Astrocyte (in vitro differentiated cells and primary cell): ENCODE data around the gene CD4. TPM values are rescaled to one million over a fixed set of nuclear protein-coding genes. Genes with fewer than 3 reads are reported as not detected.

Source experiments
- DNase-seq: peaks from one replicate; pipeline ENCODE4 v3.0.0-alpha.2; 2010; ENCODE audit warnings: low read depth
- FAIRE-seq: peaks from 2 replicates; lab custom pipeline; 2011; peaks lifted over from hg19 to GRCh38; lab: Jason Lieb, UNC
- H2AFZ ChIP-seq: 2 replicates; pipeline ENCODE4 v1.6.0; 2012; ENCODE audit warnings: low read depth, low read length, inconsistent platforms
- H3K27ac ChIP-seq: 2 replicates; pipeline ENCODE4 v1.5.1; 2011; ENCODE audit warnings: low read depth, low read length, inconsistent platforms
- H3K27me3 ChIP-seq: 2 replicates; pipeline ENCODE4 v1.6.0; 2011; ENCODE audit warnings: low read length, inconsistent platforms; ENCODE audit not compliant: insufficient read depth
- H3K36me3 ChIP-seq: 2 replicates; pipeline ENCODE4 v1.5.1; 2011; ENCODE audit warnings: low read length, inconsistent platforms; ENCODE audit not compliant: insufficient read depth
- H3K4me1 ChIP-seq: 2 replicates; pipeline ENCODE4 v1.5.1; 2011; ENCODE audit warnings: low read length, inconsistent platforms; ENCODE audit not compliant: insufficient read depth
- H3K4me2 ChIP-seq: 2 replicates; pipeline ENCODE4 v1.6.0; 2012; ENCODE audit warnings: low read length, inconsistent platforms
- H3K4me3 ChIP-seq: 2 replicates; pipeline ENCODE4 v1.5.1; 2011; ENCODE audit warnings: low read depth, mild to moderate bottlenecking, low read length, inconsistent platforms; ENCODE audit not compliant: insufficient read depth
- H3K79me2 ChIP-seq: 2 replicates; pipeline ENCODE4 v1.6.0; 2012; ENCODE audit warnings: mild to moderate bottlenecking, low read length, inconsistent platforms; ENCODE audit not compliant: insufficient read depth
- H3K9ac ChIP-seq: 2 replicates; pipeline ENCODE4 v1.6.0; 2012; ENCODE audit warnings: mild to moderate bottlenecking, low read length, inconsistent platforms
- H3K9me3 ChIP-seq: 2 replicates; pipeline ENCODE4 v1.5.1; 2012; ENCODE audit warnings: low read depth, mild to moderate bottlenecking, low read length, inconsistent platforms; ENCODE audit not compliant: insufficient read depth
- H4K20me1 ChIP-seq: 2 replicates; pipeline ENCODE4 v1.6.0; 2012; ENCODE audit warnings: low read length, inconsistent platforms; ENCODE audit not compliant: insufficient read depth
- H3K27ac Mint-ChIP-seq: one replicate; pipeline ENCODE4 v1.8.0; 2021; ENCODE audit warnings: mild to moderate bottlenecking, mixed read lengths; ENCODE audit not compliant: unreplicated experiment
- H3K27me3 Mint-ChIP-seq: one replicate; pipeline ENCODE4 v1.8.0; 2021; ENCODE audit warnings: low read depth, mixed read lengths; ENCODE audit not compliant: unreplicated experiment
- H3K36me3 Mint-ChIP-seq: one replicate; pipeline ENCODE4 v1.8.0; 2021; ENCODE audit warnings: low read depth, mixed read lengths; ENCODE audit not compliant: unreplicated experiment
- H3K4me1 Mint-ChIP-seq: one replicate; pipeline ENCODE4 v1.8.0; 2021; ENCODE audit warnings: low read depth, mixed read lengths; ENCODE audit not compliant: unreplicated experiment
- H3K4me3 Mint-ChIP-seq: one replicate; pipeline ENCODE4 v1.8.0; 2021; ENCODE audit warnings: mild to moderate bottlenecking, moderate library complexity, mixed read lengths; ENCODE audit not compliant: unreplicated experiment
- H3K9me3 Mint-ChIP-seq: one replicate; pipeline ENCODE4 v1.8.0; 2021; ENCODE audit warnings: mild to moderate bottlenecking, mixed read lengths; ENCODE audit not compliant: unreplicated experiment
- CTCF ChIP-seq: IDR thresholded peaks from 2 replicates; pipeline ENCODE4 v1.5.1; 2011; ENCODE audit warnings: low read depth, mild to moderate bottlenecking, inconsistent platforms, low read length, moderate library complexity; ENCODE audit not compliant: insufficient read depth
- EZH2 ChIP-seq: IDR thresholded peaks from 2 replicates; pipeline ENCODE4 v1.6.1; 2012; ENCODE audit warnings: mild to moderate bottlenecking, low read length, inconsistent platforms; ENCODE audit not compliant: insufficient read depth
- total RNA-seq: library from RNA; stranded (reverse); gene quantifications from 2 replicates; pipeline ENCODE4 v1.2.1, GENCODE V29; 2021

The CD4 gene
- total RNA-seq, 1 donor from 2014 or later, result 0.54 TPM

- Histone ChIP-seq H3K4me3 (peak within 1 kb of the TSS; percentile 71), H4K20me1 (peaks cover 6% of the 10 kb centered on the region), H3K27ac (peak within 1 kb of the TSS; percentile 80), H3K79me2 (peaks cover 29% of the 10 kb centered on the region), H3K4me1 (peaks cover 19% of the 10 kb centered on the region), H3K36me3 (peaks cover 6% of the 10 kb centered on the region), H3K4me2 (peak within 1 kb of the TSS; percentile 85), H2AFZ (peak within 1 kb of the TSS; percentile 63), H3K27me3 (no peaks in the 10 kb centered on the region), H3K9ac (peak within 1 kb of the TSS; percentile 96), H3K9me3 (no peaks in the 10 kb centered on the region)
- Mint-ChIP-seq H3K36me3 (peaks cover 6% of the 10 kb centered on the region), H3K4me3 (peak within 1 kb of the TSS; percentile 98), H3K9me3 (no peaks in the 10 kb centered on the region), H3K27me3 (no peaks in the 10 kb centered on the region), H3K27ac (peak within 1 kb of the TSS; percentile 96), H3K4me1 (peaks cover 14% of the 10 kb centered on the region)
- DNase-seq (peak; percentile 42), FAIRE-seq (no peak)
- TF ChIP-seq EZH2 (no peak), CTCF (no peak)
Measured at GRCh38 chr12:6827982-6828780, 38.9 kb downstream of the CD4 start, which contains the start of gene P3H3. Gene P3H3, plus strand, starts transcription at chr12:6828407. Its CDS starts 34 bp downstream, at chr12:6828441.

GRCh38 chr12:6828781-6829535 lies 39.6 kb downstream of the CD4 start:
- Mint-ChIP-seq H3K27me3 (no peaks in the 10 kb centered on the region), H3K36me3 (peaks cover 7% of the 10 kb centered on the region), H3K4me1 (peaks cover 13% of the 10 kb centered on the region), H3K27ac (peak overlapping the region; percentile 96), H3K9me3 (no peaks in the 10 kb centered on the region), H3K4me3 (peak overlapping the region; percentile 98)
- peaks cover 13% of the 10 kb centered on the region for H3K36me3 ChIP-seq
- peak overlapping the region; percentile 96 for H3K9ac ChIP-seq
- H3K4me1 ChIP-seq, result peaks cover 19% of the 10 kb centered on the region
- peak overlapping the region; percentile 85 for H3K4me2 ChIP-seq
- H3K79me2 ChIP-seq, result peaks cover 29% of the 10 kb centered on the region
- H3K27ac ChIP-seq, result peak overlapping the region; percentile 80
- no peaks in the 10 kb centered on the region for H3K27me3 ChIP-seq
- peaks cover 10% of the 10 kb centered on the region for H4K20me1 ChIP-seq
- H3K9me3 ChIP-seq, result no peaks in the 10 kb centered on the region
- no peak for FAIRE-seq
- DNase-seq, result peak; percentile 47
- H2AFZ ChIP-seq, result peak overlapping the region; percentile 63
- TF ChIP-seq CTCF (no peak), EZH2 (no peak)
- H3K4me3 ChIP-seq, result peak overlapping the region; percentile 71
